K562 (cell line): ENCODE results near the gene ROR2. TPM values are rescaled to one million over a fixed set of nuclear protein-coding genes. Genes with fewer than 3 reads are reported as not detected.

ENCODE experiments used
- ATAC-seq: fragments of 200-7000 bp; cut with Tn5 transposase; 3 replicates; pipeline ENCODE4 v1.9.1; 2020; ENCODE audit warnings: moderate library complexity
- BruUV-seq: library from RNA; stranded (reverse); fragments of 400-500 nt; replicated peaks from 2 replicates; lab custom pipeline; 2021; lab: Mats Ljungman, UMichigan
- CTCF ChIA-PET: fragments of 300-600 bp; formaldehyde crosslinking; extraction: SDS; loops from one replicate; lab custom pipeline; 2021; ENCODE audit warnings: low intra/inter-chr PET ratio; lab: Yijun Ruan, JAX
- POLR2A ChIA-PET: fragments of 300-600, 350-650 bp; sonication (Branson Sonifier 250); formaldehyde crosslinking; extraction: SDS; loops from one replicate; lab custom pipeline; 2021; ENCODE audit warnings: antibody characterized with exemption, inconsistent platforms; lab: Yijun Ruan, JAX
- DNase-seq, 4 experiments: peaks; one replicate each; pipeline versions ENCODE4 v3.0.0 to v3.0.0-alpha.2; 2011 to 2018; ENCODE audit warnings: low spot score in 3 of 4, mixed read lengths in 3 of 4; ENCODE audit errors: extremely low read depth in 1 of 4
- FAIRE-seq: peaks from 2 replicates; lab custom pipeline; 2011; peaks lifted over from hg19 to GRCh38; lab: Jason Lieb, UNC
- H2AFZ ChIP-seq: 2 replicates; pipeline ENCODE4 v1.6.0; 2011; ENCODE audit warnings: low read depth, low read length, control low read depth, inconsistent platforms
- H3K27ac ChIP-seq: fragments of 200-600 bp; 3 replicates; pipeline ENCODE4 v1.8.0; 2011; ENCODE audit warnings: low read depth, mild to moderate bottlenecking, control low read depth, inconsistent platforms, low read length, moderate library complexity, mixed read lengths; ENCODE audit errors: extremely low read depth
- H3K27me3 ChIP-seq, 2 experiments: fragments of 300-600 bp in 1 of 2; 2 replicates in 1 of 2; 3 replicates in 1 of 2; pipeline versions ENCODE4 v1.6.0 to v1.8.0; 2011; ENCODE audit warnings: inconsistent platforms in 2 of 2, low read length in 2 of 2, mild to moderate bottlenecking in 1 of 2, mixed read lengths in 1 of 2, moderate library complexity in 1 of 2; ENCODE audit not compliant: control insufficient read depth in 2 of 2, insufficient read depth in 2 of 2
- H3K36me3 ChIP-seq: fragments of 300-600 bp; 3 replicates; pipeline ENCODE4 v1.8.0; 2011; ENCODE audit warnings: mild to moderate bottlenecking, low read length, inconsistent platforms; ENCODE audit not compliant: control insufficient read depth, insufficient read depth
- H3K4me1 ChIP-seq, 2 experiments: fragments of 200-600 bp in 1 of 2; replicated peaks in 1 of 2; 2 replicates in 1 of 2; 3 replicates in 1 of 2; pipeline versions ENCODE4 v1.5.1 to v1.8.0; 2011; ENCODE audit warnings: inconsistent platforms in 2 of 2, low read length in 2 of 2, mild to moderate bottlenecking in 1 of 2, mixed read lengths in 1 of 2, moderate library complexity in 1 of 2; ENCODE audit not compliant: control insufficient read depth in 2 of 2, insufficient read depth in 2 of 2
- H3K4me2 ChIP-seq: 2 replicates; pipeline ENCODE4 v1.6.1; 2011; ENCODE audit warnings: low read length, control low read depth, inconsistent platforms, mixed read lengths; ENCODE audit not compliant: insufficient read depth
- H3K4me3 ChIP-seq: fragments of 200-600 bp; sonication (generic), shearing (Covaris generic); 2 replicates; pipeline ENCODE4 v1.5.1; 2016; ENCODE audit warnings: control low read depth, inconsistent platforms
- H3K79me2 ChIP-seq: fragments of 200-600 bp; 3 replicates; pipeline ENCODE4 v1.8.0; 2011; ENCODE audit warnings: low read length, inconsistent platforms; ENCODE audit not compliant: control insufficient read depth, insufficient read depth
- H3K9ac ChIP-seq, 2 experiments: 2 replicates each; pipeline versions ENCODE4 v1.6.0 to v1.6.1; 2011; ENCODE audit warnings: low read depth in 2 of 2, low read length in 2 of 2, control low read depth in 1 of 2, inconsistent platforms in 1 of 2, mild to moderate bottlenecking in 1 of 2, mixed read lengths in 1 of 2; ENCODE audit not compliant: insufficient read depth in 1 of 2
- H3K9me1 ChIP-seq: one replicate; pipeline ENCODE4 v1.6.0; 2011; ENCODE audit warnings: inconsistent platforms, mild to moderate bottlenecking, low read length, moderate library complexity; ENCODE audit not compliant: control insufficient read depth, insufficient read depth
- H3K9me3 ChIP-seq: replicated peaks from 2 replicates; pipeline ENCODE4 v1.5.1; 2011; ENCODE audit warnings: low read depth, low read length, inconsistent platforms; ENCODE audit not compliant: control insufficient read depth, insufficient read depth
- H4K20me1 ChIP-seq: replicated peaks from 2 replicates; pipeline ENCODE4 v1.6.1; 2011; ENCODE audit warnings: low read length, inconsistent platforms, mixed read lengths; ENCODE audit not compliant: control insufficient read depth, insufficient read depth
- ATF2 ChIP-seq: sonication (generic); formaldehyde crosslinking; IDR thresholded peaks from 2 replicates; pipeline ENCODE4 v1.8.1; 2022; ENCODE audit warnings: missing genetic modification reagents
- EP300 ChIP-seq: IDR thresholded peaks from 2 replicates; pipeline ENCODE4 v1.6.1; 2012; ENCODE audit warnings: low read length, improper control_type of control experiment
- IRF1 ChIP-seq: sonication (generic); formaldehyde crosslinking; IDR thresholded peaks from 2 replicates; pipeline ENCODE4 v1.8.0; 2022; ENCODE audit warnings: missing genetic modification reagents, mild to moderate bottlenecking, borderline replicate concordance
- MIER1 ChIP-seq: fragments of 450-650 bp; IDR thresholded peaks from 2 replicates; pipeline ENCODE4 v1.6.1; 2016; ENCODE audit warnings: antibody characterized with exemption, mild to moderate bottlenecking, low read depth
- NR2C2 ChIP-seq, 2 experiments: fragments of 200-800 bp in 1 of 2; sonication (Bioruptor generic) in 1 of 2; sonication (generic) in 1 of 2; formaldehyde crosslinking in 1 of 2; IDR thresholded peaks; 2 replicates each; pipeline versions ENCODE4 v1.6.1 to v1.8.0; 2016 to 2022; ENCODE audit warnings: mild to moderate bottlenecking in 1 of 2, missing compliant biosample characterization in 1 of 2, missing genetic modification characterization in 1 of 2, missing genetic modification reagents in 1 of 2
- POLR2B ChIP-seq: fragments of 450-650 bp; IDR thresholded peaks from 2 replicates; pipeline ENCODE4 v1.6.1; 2018; ENCODE audit warnings: low read depth; ENCODE audit not compliant: partially characterized antibody
- ZBTB7A ChIP-seq: IDR thresholded peaks from 2 replicates; pipeline ENCODE4 v1.6.1; 2011; ENCODE audit warnings: low read depth, mild to moderate bottlenecking, low read length, moderate library complexity, borderline replicate concordance; ENCODE audit not compliant: control insufficient read depth
- WGBS: fragments of 100-300 bp; shearing (Covaris generic); methylation state at CpG from one replicate; pipeline ENCODE4 v1.1.6; 2016; ENCODE audit warnings: low coverage, mixed read lengths; ENCODE audit not compliant: insufficient coverage; ENCODE audit errors: missing lambda C conversion rate; 5-methylcytosine and 5-hydroxymethylcytosine counted together
- in situ Hi-C: fragments of 300-500 bp; cut with MboI; formaldehyde crosslinking; loops from 4 replicates; pipeline ENCODE4 v1.15.0; 2018; ENCODE audit warnings: inconsistent platforms, mixed read lengths
- intact Hi-C: fragments of 100-400 bp; cut with micrococcal nuclease; formaldehyde crosslinking; loops from 2 replicates; pipeline ENCODE4 v1.14.2; 2022
- polyA plus RNA-seq, 8 experiments: library from polyadenylated mRNA; depleted of rRNA in 4 of 8; stranded (reverse) in 5 of 8; unstranded in 3 of 8; fragments of >200 nt; fragmentation: Nextera tagmentation in 2 of 8; fragmentation: Illumina TruSeq in 1 of 8; extraction: Ambion mirVana in 2 of 8; extraction: Trizol in 1 of 8; gene quantifications; 2 replicates each; pipeline versions ENCODE4 v1.2.1 to v1.2.3, GENCODE V29; 2011 to 2014; ENCODE audit warnings: inconsistent platforms in 1 of 8, missing spikeins in 1 of 8
- total RNA-seq, 7 experiments: library from RNA; depleted of rRNA in 6 of 7; stranded (reverse); fragments of >200 nt in 6 of 7; fragmentation: Illumina TruSeq in 2 of 7; extraction: Trizol in 2 of 7; gene quantifications; 2 replicates each; pipeline versions ENCODE4 v1.2.1 to v1.2.3, GENCODE V29; 2011 to 2021; ENCODE audit warnings: low replicate concordance in 1 of 7

The ROR2 gene
- total and polyA plus RNA-seq, 9 of the 15 experiments (the other 6 are each of a cell fraction or from before 2014, with no cell fraction given), result 5.6 to 33.8 (median 15.3) TPM

- Histone ChIP-seq H3K36me3 (no peaks in the 10 kb centered on the region), H3K9me1 (no peaks in the 10 kb centered on the region), H4K20me1 (no peaks in the 10 kb centered on the region), H3K4me1 (no peaks in the 10 kb centered on the region; a peak in 1 of 5 replicates), H3K79me2 (no peaks in the 10 kb centered on the region), H3K4me3 (no peak overlapping the region), H3K9ac (no peak overlapping the region), H3K9me3 (no peaks in the 10 kb centered on the region), H3K4me2 (no peak overlapping the region), H2AFZ (no peak overlapping the region), H3K27ac (no peak overlapping the region), H3K27me3 (peaks cover 0 to 20% of the 10 kb centered on the region in 2 experiments; a peak in 4 of 5 replicates)
- no TSS peak for BruUV-seq
- intact Hi-C loops, result no loop called here
- no peak for ATAC-seq
- TF ChIP-seq NR2C2 (CRISPR knock-in tag; IDR thresholded peaks at IDR 0.05), result no peak
- no peak for TF ChIP-seq NR2C2 (tag; IDR thresholded peaks at IDR 0.05)
- no peak for TF ChIP-seq POLR2B
- no peak for TF ChIP-seq MIER1
- no peak for TF ChIP-seq EP300
- no peak for FAIRE-seq
- 0% methylated on average over 4 of the region's 4 CpGs for WGBS
- CTCF ChIA-PET, result no interaction called here
- in situ Hi-C loops, result no loop called here
- no peak for DNase-seq
- POLR2A ChIA-PET, result no interaction called here
Measured at GRCh38 chr9:91546574-91546973, 403.5 kb downstream of the ROR2 start.

GRCh38 chr9:91541734-91542133 is 408.3 kb downstream of the ROR2 start:
- Histone ChIP-seq H2AFZ (no peak overlapping the region), H3K27ac (no peak overlapping the region), H3K4me2 (no peak overlapping the region), H3K9me1 (no peaks in the 10 kb centered on the region), H3K4me3 (no peak overlapping the region), H3K4me1 (no peaks in the 10 kb centered on the region; a peak in 1 of 5 replicates), H3K27me3 (peaks cover 0 to 18% of the 10 kb centered on the region in 2 experiments; a peak in 3 of 5 replicates), H3K79me2 (no peaks in the 10 kb centered on the region), H4K20me1 (no peaks in the 10 kb centered on the region), H3K36me3 (no peaks in the 10 kb centered on the region), H3K9me3 (no peaks in the 10 kb centered on the region), H3K9ac (no peak overlapping the region)
- CTCF ChIA-PET, result no interaction called here
- POLR2A ChIA-PET, result no interaction called here
- no peak for ATAC-seq
- no TSS peak for BruUV-seq
- 0% methylated on average over 3 of the region's 3 CpGs for WGBS
- no peak for DNase-seq
- no peak for FAIRE-seq
- intact Hi-C loops (no loop called here), in situ Hi-C loops (no loop called here)
- no peak for TF ChIP-seq IRF1 (CRISPR knock-in tag)
- TF ChIP-seq ATF2 (CRISPR knock-in tag), result no peak
- no peak for TF ChIP-seq ZBTB7A
